ENCODE data around the gene MBLAC1.

GRCh38 chr7:100077205-100077604, 49.6 kb upstream of the MBLAC1 start:
- TF ChIP-seq EP300 (conservative IDR thresholded peaks at IDR 0.05; ENCODE audit: poor library complexity, severe bottlenecking) (no peak), CTCF (IDR thresholded peaks at IDR 0.05; ENCODE audit: poor library complexity, severe bottlenecking) (no peak), REST (IDR thresholded peaks at IDR 0.05; ENCODE audit: borderline replicate concordance) (no peak), RAD21 (conservative IDR thresholded peaks at IDR 0.05) (no peak)

Data from neural cell (in vitro differentiated cells).